A549 treated with AZD2906 at 1 μM for 4 hours (cell line): ENCODE results near the gene UBE2J1. TPM values are rescaled to one million over a fixed set of nuclear protein-coding genes. Genes with fewer than 3 reads are reported as not detected.

ENCODE experiments used
- total RNA-seq: library from RNA; stranded (reverse); fragments of 200-300 nt; extraction: Qiagen RNA extraction; gene quantifications from 5 replicates; pipeline ENCODE4 v1.2.3, GENCODE V29; 2022

UBE2J1 gene
- total RNA-seq, result 13.5 to 16.5 TPM (median 14.4 TPM) in 5 replicates

GRCh38 chr6:89352278-89353117 lies at the start of gene UBE2J1:
TSS of gene UBE2J1 (minus strand) at chr6:89352722. CDS start at chr6:89352569, 153 bp downstream.

GRCh38 chr6:89315249-89315885 lies 37.2 kb downstream of the UBE2J1 start, which contains the start of gene GABRR2:
TSS of gene GABRR2 (minus strand) at chr6:89315299. CDS start at chr6:89315165, 134 bp downstream.

Other genes starting within 250 kb of the UBE2J1 start
- 1.2 to 2.3 TPM (median 1.9 TPM) in 5 replicates for gene SRSF12, start 234.7 kb downstream of the UBE2J1 start, total RNA-seq
- gene PM20D2, start 206.7 kb downstream of the UBE2J1 start, total RNA-seq, result 11.0 to 14.8 TPM (median 14.1 TPM) in 5 replicates
- not detected in 5 replicates for gene GABRR1, start 135.4 kb downstream of the UBE2J1 start, total RNA-seq
- 0.03 to 0.11 TPM (median 0.07 TPM) in 5 replicates for gene GABRR2, start 37.4 kb downstream of the UBE2J1 start, total RNA-seq
- gene RRAGD, start 59.6 kb upstream of the UBE2J1 start, total RNA-seq, result 3.2 to 4.7 TPM (median 3.7 TPM) in 5 replicates
- gene ANKRD6, start 80.4 kb upstream of the UBE2J1 start, total RNA-seq, result 1.2 to 2.5 TPM (median 1.6 TPM) in 5 replicates